Fibroblast of lung (primary cell): Measurements from ENCODE around the gene CSF3R. TPM values are rescaled to one million over a fixed set of nuclear protein-coding genes. Genes with fewer than 3 reads are reported as not detected.
"Not testable (repeated sequence)": the region's sequence is repeated elsewhere in the genome, so short reads cannot be mapped to it uniquely, and the experiment has no call there.

Experiments
- DNase-seq, 2 donors: peaks; one replicate each; pipeline versions ENCODE4 v3.0.0 to v3.0.0-alpha.2; 2010; ENCODE audit warnings: low read depth in 2 of 2
- H2AFZ ChIP-seq: 2 replicates; pipeline ENCODE4 v1.5.1; 2012; ENCODE audit warnings: low read length, control low read depth, inconsistent platforms
- H3K27ac ChIP-seq: 2 replicates; pipeline ENCODE4 v1.5.1; 2011; ENCODE audit warnings: low read length, control low read depth; ENCODE audit not compliant: insufficient read depth
- H3K27me3 ChIP-seq: 2 replicates; pipeline ENCODE4 v1.5.1; 2011; ENCODE audit warnings: mild to moderate bottlenecking, low read length; ENCODE audit not compliant: control insufficient read depth, insufficient read depth
- H3K36me3 ChIP-seq: 2 replicates; pipeline ENCODE4 v1.5.1; 2011; ENCODE audit warnings: low read length; ENCODE audit not compliant: control insufficient read depth, insufficient read depth
- H3K4me1 ChIP-seq: 2 replicates; pipeline ENCODE4 v1.5.1; 2011; ENCODE audit warnings: low read length; ENCODE audit not compliant: control insufficient read depth, insufficient read depth; ENCODE audit errors: extremely low read depth
- H3K4me2 ChIP-seq: 2 replicates; pipeline ENCODE4 v1.5.1; 2011; ENCODE audit warnings: low read length, control low read depth; ENCODE audit not compliant: insufficient read depth; ENCODE audit errors: extremely low read depth
- H3K4me3 ChIP-seq, 4 experiments: fragments of 200-600 bp in 1 of 4; sonication (generic) in 1 of 4; replicated peaks in 1 of 4; 2 replicates each; pipeline ENCODE4 v1.5.1; 2011 to 2016; ENCODE audit warnings: low read length in 4 of 4, low read depth in 3 of 4, mild to moderate bottlenecking in 3 of 4, control low read depth in 2 of 4, inconsistent platforms in 1 of 4, mixed read lengths in 1 of 4; ENCODE audit not compliant: insufficient read depth in 1 of 4; ENCODE audit errors: control extremely low read depth in 1 of 4
- H3K79me2 ChIP-seq: 2 replicates; pipeline ENCODE4 v1.5.1; 2012; ENCODE audit warnings: mild to moderate bottlenecking, low read length, inconsistent platforms; ENCODE audit not compliant: control insufficient read depth, insufficient read depth
- H3K9ac ChIP-seq: 2 replicates; pipeline ENCODE4 v1.5.1; 2011; ENCODE audit warnings: mild to moderate bottlenecking, low read length, control low read depth; ENCODE audit not compliant: insufficient read depth
- H3K9me3 ChIP-seq: 2 replicates; pipeline ENCODE4 v1.5.1; 2012; ENCODE audit warnings: low read depth, low read length; ENCODE audit not compliant: control insufficient read depth, insufficient read depth
- H4K20me1 ChIP-seq: 2 replicates; pipeline ENCODE4 v1.5.1; 2011; ENCODE audit warnings: low read length; ENCODE audit not compliant: control insufficient read depth, insufficient read depth; ENCODE audit errors: extremely low read depth
- CTCF ChIP-seq, 2 donors: IDR thresholded peaks in 1 of 2; conservative IDR thresholded peaks in 1 of 2; 1 replicate in 1 of 2; 2 replicates in 1 of 2; pipeline ENCODE4 v1.5.1; 2011 to 2012; ENCODE audit warnings: low read length in 2 of 2, control low read depth in 1 of 2, inconsistent platforms in 1 of 2, low read depth in 1 of 2, mild to moderate bottlenecking in 1 of 2
- EZH2 ChIP-seq: IDR thresholded peaks from 2 replicates; pipeline ENCODE4 v1.5.1; 2012; ENCODE audit warnings: low read length, control low read depth, mild to moderate bottlenecking; ENCODE audit errors: missing control alignments
- polyA plus RNA-seq, 2 donors: library from polyadenylated mRNA; depleted of rRNA in 1 of 2; stranded (reverse) in 1 of 2; unstranded in 1 of 2; fragments of >200 nt; gene quantifications; 2 replicates each; pipeline ENCODE4 v1.2.1, GENCODE V29; 2011 to 2012; ENCODE audit warnings: missing spikeins in 1 of 2
- total RNA-seq: library from RNA; depleted of rRNA; stranded (reverse); fragments of >200 nt; gene quantifications from 2 replicates; pipeline ENCODE4 v1.2.1, GENCODE V29; 2014

The CSF3R gene
- total and polyA plus RNA-seq, 2 donors (not counting 1 experiment from before 2014, with no cell fraction given): under 0.01 TPM; not detected in 1

GRCh38 chr1:36503159-36503558, 20.4 kb upstream of the CSF3R start:
- Histone ChIP-seq H4K20me1 (no peaks in the 10 kb centered on the region), H3K36me3 (no peaks in the 10 kb centered on the region), H3K4me2 (no peak overlapping the region), H3K27me3 (no peaks in the 10 kb centered on the region), H3K79me2 (no peaks in the 10 kb centered on the region), H3K9me3 (no peaks in the 10 kb centered on the region), H3K4me3 (no peak overlapping the region), H3K27ac (no peak overlapping the region), H2AFZ (no peak overlapping the region), H3K9ac (no peak overlapping the region), H3K4me1 (no peaks in the 10 kb centered on the region)
- TF ChIP-seq CTCF (conservative IDR thresholded peaks at IDR 0.05 in 1 of 2, IDR thresholded peaks at IDR 0.05 in 1 of 2; ENCODE audit: low read depth in 1 of 2, low read length in 2 of 2): no peak
- TF ChIP-seq EZH2: no peak
- DNase-seq: no peak

- Histone ChIP-seq H4K20me1 (no peaks in the 10 kb centered on the region), H3K36me3 (no peaks in the 10 kb centered on the region), H3K27me3 (no peaks in the 10 kb centered on the region), H3K4me2 (no peak overlapping the region), H3K9me3 (no peaks in the 10 kb centered on the region), H3K9ac (no peak overlapping the region), H3K79me2 (no peaks in the 10 kb centered on the region), H2AFZ (no peak overlapping the region), H3K4me3 (no peak overlapping the region), H3K27ac (no peak overlapping the region), H3K4me1 (no peaks in the 10 kb centered on the region)
- TF ChIP-seq EZH2 (no peak), CTCF (conservative IDR thresholded peaks at IDR 0.05 in 1 of 2, IDR thresholded peaks at IDR 0.05 in 1 of 2; ENCODE audit: low read depth in 1 of 2, low read length in 2 of 2) (no peak)
- DNase-seq: no peak
Measured at GRCh38 chr1:36502616-36503015, 19.9 kb upstream of the CSF3R start.

- DNase-seq, H3K27me3 ChIP-seq, H3K36me3 ChIP-seq, H3K4me2 ChIP-seq, H3K4me3 ChIP-seq, H2AFZ ChIP-seq, H3K27ac ChIP-seq, H4K20me1 ChIP-seq, H3K9ac ChIP-seq, H3K9me3 ChIP-seq, H3K4me1 ChIP-seq, H3K79me2 ChIP-seq: not testable (repeated sequence)
Measured at GRCh38 chr1:36501911-36502310, 19.2 kb upstream of the CSF3R start.

GRCh38 chr1:36497207-36497606, 14.5 kb upstream of the CSF3R start:
- TF ChIP-seq EZH2 (no peak), CTCF (conservative IDR thresholded peaks at IDR 0.05 in 1 of 2, IDR thresholded peaks at IDR 0.05 in 1 of 2; ENCODE audit: low read depth in 1 of 2, low read length in 2 of 2) (no peak)
- Histone ChIP-seq H3K4me1 (no peaks in the 10 kb centered on the region), H3K36me3 (no peaks in the 10 kb centered on the region), H3K4me2 (no peak overlapping the region), H3K79me2 (no peaks in the 10 kb centered on the region), H2AFZ (no peak overlapping the region), H3K9me3 (no peaks in the 10 kb centered on the region), H3K4me3 (no peak overlapping the region), H3K27me3 (peaks cover 5% of the 10 kb centered on the region), H4K20me1 (no peaks in the 10 kb centered on the region), H3K27ac (no peak overlapping the region), H3K9ac (no peak overlapping the region)
- peak in 1 of 2 donors; percentile 10 for DNase-seq
